Daoy (cell line): ENCODE data around the gene HP1BP3. TPM values are rescaled to one million over a fixed set of nuclear protein-coding genes. Genes with fewer than 3 reads are reported as not detected.
"Not testable (repeated sequence)": the region's sequence is repeated elsewhere in the genome, so short reads cannot be mapped to it uniquely, and the experiment has no call there.

Experiments
- DNase-seq: peaks from one replicate; pipeline ENCODE4 v3.0.0-alpha.2; 2015; ENCODE audit warnings: low read depth
- total RNA-seq: library from RNA; depleted of rRNA; stranded (reverse); fragments of >200 nt; shearing (Covaris generic); gene quantifications from 2 replicates; pipeline ENCODE4 v1.2.3, GENCODE V29; 2014; rRNA removed

Gene HP1BP3
- total RNA-seq: 143 and 153 TPM in 2 replicates

DNA sequence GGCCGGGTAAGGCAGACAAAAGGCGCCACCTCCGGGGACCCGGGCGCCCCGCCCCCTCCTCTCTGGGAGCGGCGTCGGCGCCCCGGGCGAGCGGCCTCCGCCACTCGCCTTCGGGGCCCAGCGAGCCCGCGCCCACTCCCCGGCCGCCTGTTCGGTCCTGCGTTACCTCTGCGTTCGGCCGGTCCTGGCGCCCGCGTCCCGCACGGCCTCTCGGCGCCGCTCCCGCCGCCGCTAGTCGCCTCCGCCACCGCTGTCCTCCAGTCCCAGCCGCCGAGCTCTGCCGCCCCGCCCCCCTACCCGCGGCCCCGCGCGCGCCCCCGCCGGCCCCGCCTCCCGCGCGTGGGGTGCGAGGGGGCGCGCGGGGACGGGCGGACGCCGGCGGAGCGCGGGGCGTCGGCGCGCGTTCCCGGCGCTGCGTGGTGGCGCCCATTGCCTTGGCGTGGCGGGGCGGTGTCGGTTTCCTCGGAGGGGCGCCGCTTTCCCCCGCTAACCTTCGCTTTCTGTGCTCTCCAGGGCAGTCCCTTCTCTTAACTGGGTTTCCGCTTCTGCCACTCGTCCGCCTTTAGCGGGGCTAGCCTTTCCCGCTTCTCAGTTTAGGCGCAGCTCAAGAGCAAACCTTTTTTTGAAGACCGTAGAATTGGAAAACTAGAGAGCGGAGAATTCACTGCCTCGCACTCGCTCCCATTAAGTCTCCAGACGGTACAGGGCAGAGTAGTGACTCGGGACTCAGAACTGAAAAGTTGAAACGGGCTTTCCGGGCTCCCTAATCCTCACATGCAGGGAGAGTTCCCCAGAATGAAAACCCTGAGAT, at the start of gene HP1BP3:
TSS of gene HP1BP3 (minus strand) at position 279 of the 811 bp plus-strand sequence. CDS start 6,867 bp downstream, outside the sequence.
- DNase-seq: peak; percentile 83

DNA sequence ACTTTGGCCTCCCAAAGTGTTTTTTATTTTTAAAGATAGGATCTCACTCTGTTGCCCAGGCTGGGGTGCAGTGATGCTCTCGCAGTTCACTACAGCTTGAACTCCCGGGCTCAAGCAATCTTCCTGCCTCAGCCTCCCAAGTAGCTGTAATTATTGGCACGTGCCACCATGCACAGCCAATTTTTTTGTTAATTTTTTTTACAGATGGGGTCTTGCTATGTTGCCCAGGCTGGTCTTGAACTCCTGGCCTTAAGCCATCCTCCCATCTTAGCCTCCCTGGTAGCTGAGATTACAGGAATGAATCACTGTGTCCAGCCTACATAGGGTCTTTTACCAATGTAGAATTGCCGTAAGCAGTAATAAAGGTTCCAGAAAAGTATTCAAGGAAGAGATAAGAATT, 49.1 kb upstream of the HP1BP3 start:
- DNase-seq: no peak

DNA sequence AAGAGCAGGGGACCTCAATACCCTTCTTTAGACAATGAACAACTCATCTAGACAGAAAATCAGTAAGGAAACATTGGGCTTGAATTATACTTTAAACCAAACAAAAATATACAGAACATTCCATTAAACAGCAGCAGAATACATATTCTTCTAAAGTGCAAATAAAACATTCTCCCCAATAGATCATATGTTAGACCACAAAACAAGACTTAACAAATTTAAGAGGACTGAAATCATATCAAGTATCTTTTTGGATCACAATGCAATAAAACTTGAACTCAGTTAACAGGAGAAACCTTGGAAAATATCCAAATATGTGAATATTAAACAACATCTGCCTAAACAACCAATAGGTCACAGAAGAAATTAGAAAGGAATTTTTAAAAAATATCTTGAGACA, 47.7 kb upstream of the HP1BP3 start:
- DNase-seq: no peak

- no peak for DNase-seq
Measured at GRCh38 chr1:20834192-20834591, 47.1 kb upstream of the HP1BP3 start.

GRCh38 chr1:20830378-20830777, 43.3 kb upstream of the HP1BP3 start:
- no peak for DNase-seq

GRCh38 chr1:20829946-20830345, 42.8 kb upstream of the HP1BP3 start:
- DNase-seq: no peak

DNA sequence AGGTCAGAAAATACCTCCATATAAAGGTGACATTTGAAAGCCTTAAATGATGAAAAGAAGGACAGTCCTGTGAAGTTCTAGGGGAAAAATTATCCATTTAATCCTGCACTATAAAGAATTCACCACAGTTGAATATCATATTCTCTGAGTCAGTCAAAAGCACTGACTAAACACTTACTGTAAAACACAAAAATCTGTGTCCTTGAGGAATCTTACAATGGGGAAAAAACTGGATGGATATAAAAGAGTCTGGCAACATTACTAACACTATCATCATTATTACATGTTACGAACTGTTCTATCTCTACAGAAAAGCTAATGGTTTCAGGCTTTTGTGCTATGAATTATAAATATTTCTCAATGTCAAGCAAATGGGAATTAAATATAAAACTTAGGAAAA, 42.4 kb upstream of the HP1BP3 start:
- no peak for DNase-seq

GRCh38 chr1:20823845-20824244, 36.7 kb upstream of the HP1BP3 start:
- DNase-seq: no peak

DNA sequence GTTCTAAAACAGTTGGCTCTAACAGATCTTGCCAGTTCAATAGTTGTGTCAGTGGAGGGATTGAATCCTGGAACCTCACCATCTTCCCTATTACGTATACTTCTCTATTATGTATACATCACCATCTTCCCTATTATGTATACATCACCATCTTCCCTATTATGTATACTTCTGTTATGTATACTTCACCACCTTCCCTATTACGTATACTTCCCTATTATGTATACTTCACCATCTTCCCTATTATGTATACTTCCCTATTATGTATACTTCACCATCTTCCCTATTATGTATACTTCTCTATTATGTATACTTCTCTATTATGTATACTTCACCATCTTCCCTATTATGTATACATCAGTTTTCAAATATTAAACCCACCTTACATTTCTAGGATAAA, 34.4 kb upstream of the HP1BP3 start:
- no peak for DNase-seq

- DNase-seq: no peak
Measured at GRCh38 chr1:20819818-20820217, 32.7 kb upstream of the HP1BP3 start.

DNA sequence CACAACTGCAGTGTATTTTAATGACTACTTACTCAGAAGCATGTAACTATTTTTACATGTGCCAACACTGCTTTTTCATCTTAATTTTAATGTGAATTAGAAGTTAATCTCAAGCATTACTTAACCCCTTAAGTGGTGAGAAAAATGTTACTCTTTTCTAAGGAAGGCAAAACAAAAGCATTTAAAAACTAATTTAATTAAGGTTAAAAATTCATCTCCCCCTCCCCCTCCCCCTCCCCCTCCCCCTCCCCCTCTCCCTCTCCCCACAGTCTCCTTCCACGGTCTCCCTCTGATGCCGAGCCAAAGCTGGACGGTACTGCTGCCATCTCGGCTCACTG, 27.4 kb upstream of the HP1BP3 start:
- DNase-seq: no peak

GRCh38 chr1:20811916-20812315, 24.8 kb upstream of the HP1BP3 start:
- DNase-seq: no peak

- DNase-seq: no peak
Measured at GRCh38 chr1:20793236-20793635, 6.1 kb upstream of the HP1BP3 start.

- no peak for DNase-seq
Measured at GRCh38 chr1:20792196-20792595, 5.1 kb upstream of the HP1BP3 start.

DNA sequence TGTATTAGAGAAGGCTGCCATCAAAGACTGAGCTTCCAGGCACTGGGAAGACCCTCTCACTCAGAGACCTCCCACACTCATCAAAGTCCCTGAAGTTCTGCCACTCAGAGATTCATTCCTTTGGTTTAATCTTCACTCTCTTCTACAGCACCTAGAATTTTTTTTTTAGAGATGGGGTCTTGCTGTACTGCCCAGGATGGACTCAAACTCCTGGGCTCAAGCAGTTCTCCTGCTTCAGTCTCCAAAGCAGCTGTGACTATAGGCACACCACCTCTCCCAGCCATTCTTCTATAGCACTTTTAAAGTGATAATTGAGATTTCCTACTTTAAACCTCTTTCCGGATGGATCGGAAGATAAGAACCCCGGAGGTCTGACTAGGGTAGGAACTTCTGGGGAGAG, 3.7 kb upstream of the HP1BP3 start:
- DNase-seq: no peak

- not testable (repeated sequence) for DNase-seq
Measured at GRCh38 chr1:20789598-20789997, 2.5 kb upstream of the HP1BP3 start.

- DNase-seq: peak; percentile 69
Measured at GRCh38 chr1:20787840-20788795, 1.0 kb upstream of the HP1BP3 start.

- peak; percentile 99 for DNase-seq
Measured at GRCh38 chr1:20786253-20787028, 666 bp downstream of the HP1BP3 start.

DNA sequence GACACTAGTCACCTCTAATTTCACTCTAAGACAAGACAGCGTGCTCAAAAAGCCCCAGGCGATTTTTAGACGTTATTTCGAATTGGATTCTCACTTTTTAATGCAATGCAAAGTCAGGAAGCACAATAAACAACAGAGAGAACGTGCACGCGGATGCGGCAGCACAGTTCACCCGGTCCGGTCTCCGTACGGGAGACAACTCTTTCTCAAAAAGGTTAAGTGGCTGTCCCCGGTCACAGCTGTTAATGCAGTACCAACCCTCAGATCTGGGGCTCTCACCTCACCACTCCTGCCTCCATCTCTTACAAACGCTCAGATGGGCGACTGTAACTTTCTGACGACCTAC, 1.2 kb downstream of the HP1BP3 start:
- no peak for DNase-seq

DNA sequence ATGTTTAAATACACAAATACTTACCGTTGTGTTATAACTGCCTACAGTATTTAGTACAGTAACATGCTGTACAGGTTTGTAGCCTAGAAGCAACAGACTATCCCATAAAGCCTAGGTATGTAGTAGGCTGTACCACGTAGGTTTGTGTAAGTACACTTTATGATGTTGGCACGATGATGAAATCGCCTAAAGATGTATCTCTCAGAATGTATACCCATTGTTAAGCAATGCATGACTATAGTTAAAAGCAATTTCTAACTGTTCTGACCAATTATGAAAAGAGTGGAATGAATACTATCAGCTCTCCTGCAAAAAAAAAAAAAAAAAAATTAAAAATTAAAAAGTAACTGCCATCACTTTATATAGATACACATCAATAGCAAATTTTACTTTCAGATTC, 11.4 kb downstream of the HP1BP3 start:
- DNase-seq: no peak

DNA sequence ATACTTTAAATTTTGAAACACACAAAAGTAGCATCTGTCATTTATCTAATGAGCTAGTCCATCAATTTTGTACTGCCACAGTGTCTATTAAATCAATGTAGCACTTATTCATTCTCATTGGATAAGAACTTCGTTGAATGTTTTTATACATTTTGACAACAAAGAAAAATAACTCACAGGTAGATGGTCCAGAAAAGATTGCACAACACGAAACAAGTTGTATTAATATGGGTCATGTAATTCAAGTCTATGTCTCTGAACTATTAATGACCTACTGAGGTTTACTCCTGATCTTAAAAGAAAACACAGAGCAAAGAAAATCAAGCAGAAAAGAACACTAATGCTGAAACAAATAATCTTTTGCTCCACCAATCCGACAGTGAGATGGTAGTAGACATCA, 15.3 kb downstream of the HP1BP3 start:
- no peak for DNase-seq
